ENCODE results near the gene NPEPL1.

- no peak for TF ChIP-seq SIN3A (IDR thresholded peaks at IDR 0.05; ENCODE audit: borderline replicate concordance, insufficient read depth, low read length)
- TF ChIP-seq POLR2AphosphoS5 (IDR thresholded peaks at IDR 0.05; ENCODE audit: low read depth, low read length) = no peak
Measured at GRCh38 chr20:58700121-58700821, 7.7 kb downstream of the NPEPL1 start.

Data from PFSK-1 (cell line).